Glutamatergic neuron (in vitro differentiated cells): ENCODE results near the gene IMMP2L. TPM values are rescaled to one million over a fixed set of nuclear protein-coding genes. Genes with fewer than 3 reads are reported as not detected.

Experiments
- DNase-seq: peaks from one replicate; pipeline ENCODE4 v3.0.0; 2022
- H3K27ac Mint-ChIP-seq: one replicate; pipeline ENCODE4 v1.8.0; 2020; ENCODE audit warnings: mild to moderate bottlenecking, mixed read lengths, inconsistent platforms; ENCODE audit not compliant: unreplicated experiment
- H3K27me3 Mint-ChIP-seq: one replicate; pipeline ENCODE4 v1.8.0; 2020; ENCODE audit warnings: mild to moderate bottlenecking, moderate library complexity, mixed read lengths, inconsistent platforms; ENCODE audit not compliant: unreplicated experiment
- H3K36me3 Mint-ChIP-seq: one replicate; pipeline ENCODE4 v1.8.0; 2020; ENCODE audit warnings: mild to moderate bottlenecking, mixed read lengths, inconsistent platforms; ENCODE audit not compliant: unreplicated experiment
- H3K4me1 Mint-ChIP-seq: one replicate; pipeline ENCODE4 v1.8.0; 2020; ENCODE audit warnings: mild to moderate bottlenecking, low read depth, mixed read lengths, inconsistent platforms; ENCODE audit not compliant: unreplicated experiment
- H3K4me3 Mint-ChIP-seq: one replicate; pipeline ENCODE4 v1.8.0; 2020; ENCODE audit warnings: mild to moderate bottlenecking, mixed read lengths, inconsistent platforms; ENCODE audit not compliant: unreplicated experiment
- H3K9me3 Mint-ChIP-seq: one replicate; pipeline ENCODE4 v1.8.0; 2020; ENCODE audit warnings: mild to moderate bottlenecking, moderate library complexity, mixed read lengths, inconsistent platforms; ENCODE audit not compliant: unreplicated experiment
- CTCF ChIP-seq: fragments of 200-600 bp; sonication (generic); IDR thresholded peaks from one replicate; pipeline ENCODE4 v1.5.0; 2021; ENCODE audit not compliant: partially characterized antibody, unreplicated experiment
- total RNA-seq: library from RNA; stranded (reverse); fragmentation: NEBNext Ultra II Directional; extraction: Animal tissue kit (Norgen Biotek cat#: 25700); gene quantifications from one replicate; pipeline ENCODE4 v1.2.1, GENCODE V29; 2021; ENCODE audit not compliant: unreplicated experiment

Gene IMMP2L
- total RNA-seq, 1 donor from 2014 or later: 9.6 TPM

- Mint-ChIP-seq H3K27ac (no peak overlapping the region), H3K27me3 (no peaks in the 10 kb centered on the region), H3K9me3 (no peaks in the 10 kb centered on the region), H3K36me3 (no peaks in the 10 kb centered on the region), H3K4me1 (no peaks in the 10 kb centered on the region), H3K4me3 (no peak overlapping the region)
- DNase-seq: no peak
- TF ChIP-seq CTCF: no peak
Observed at GRCh38 chr7:110871856-110872255, 690.4 kb downstream of the IMMP2L start.

- Mint-ChIP-seq H3K4me3 (no peak overlapping the region), H3K36me3 (no peaks in the 10 kb centered on the region), H3K27me3 (no peaks in the 10 kb centered on the region), H3K4me1 (no peaks in the 10 kb centered on the region), H3K27ac (no peak overlapping the region), H3K9me3 (no peaks in the 10 kb centered on the region)
- no peak for DNase-seq
- TF ChIP-seq CTCF: no peak
Observed at GRCh38 chr7:110870926-110871325, 691.4 kb downstream of the IMMP2L start.

GRCh38 chr7:110868458-110868857, 693.8 kb downstream of the IMMP2L start:
- H3K4me1 Mint-ChIP-seq: peaks cover 5% of the 10 kb centered on the region
- H3K9me3 Mint-ChIP-seq: no peaks in the 10 kb centered on the region
- H3K4me3 Mint-ChIP-seq: no peak overlapping the region
- no peak for DNase-seq
- no peak overlapping the region for H3K27ac Mint-ChIP-seq
- no peak for TF ChIP-seq CTCF
- no peaks in the 10 kb centered on the region for H3K27me3 Mint-ChIP-seq
- no peaks in the 10 kb centered on the region for H3K36me3 Mint-ChIP-seq

- Mint-ChIP-seq H3K4me3 (no peak overlapping the region), H3K9me3 (no peaks in the 10 kb centered on the region), H3K27ac (no peak overlapping the region), H3K4me1 (peaks cover 5% of the 10 kb centered on the region), H3K27me3 (no peaks in the 10 kb centered on the region), H3K36me3 (no peaks in the 10 kb centered on the region)
- DNase-seq: no peak
- TF ChIP-seq CTCF: no peak
Observed at GRCh38 chr7:110867771-110868170, 694.5 kb downstream of the IMMP2L start.

- Mint-ChIP-seq H3K4me3 (no peak overlapping the region), H3K27ac (no peak overlapping the region), H3K9me3 (no peaks in the 10 kb centered on the region), H3K36me3 (no peaks in the 10 kb centered on the region), H3K4me1 (peaks cover 9% of the 10 kb centered on the region), H3K27me3 (no peaks in the 10 kb centered on the region)
- TF ChIP-seq CTCF: no peak
- DNase-seq: no peak
Observed at GRCh38 chr7:110863258-110863657, 699.0 kb downstream of the IMMP2L start.
